GM21381 (cell line): ENCODE results near the gene BTN1A1.
"Not testable (repeated sequence)": the region's sequence is repeated elsewhere in the genome, so short reads cannot be mapped to it uniquely, and the experiment has no call there.

Experiments
- ATAC-seq: cut with Tn5 transposase; IDR thresholded peaks from one replicate; pipeline ENCODE4 v1.9.1; 2021; ENCODE audit warnings: mild to moderate bottlenecking, moderate library complexity; ENCODE audit not compliant: unreplicated experiment

The BTN1A1 gene

GRCh38 chr6:26507658-26508057 is 7.6 kb downstream of the BTN1A1 start:
- ATAC-seq, result no peak

GRCh38 chr6:26511033-26511432 is 10.9 kb downstream of the BTN1A1 start:
- ATAC-seq, result not testable (repeated sequence)

- no peak for ATAC-seq
Measured at GRCh38 chr6:26514984-26515383, 14.9 kb downstream of the BTN1A1 start.

GRCh38 chr6:26516481-26517427 is 16.7 kb downstream of the BTN1A1 start:
- ATAC-seq, result no peak

- no peak for ATAC-seq
Measured at GRCh38 chr6:26519359-26519758, 19.3 kb downstream of the BTN1A1 start.

GRCh38 chr6:26520237-26520849 is 20.2 kb downstream of the BTN1A1 start:
- ATAC-seq, result peak; percentile 31

- ATAC-seq, result peak; percentile 51
Measured at GRCh38 chr6:26520850-26521599, 20.9 kb downstream of the BTN1A1 start.

GRCh38 chr6:26521600-26522391 is 21.7 kb downstream of the BTN1A1 start:
- ATAC-seq, result peak; percentile 77

- ATAC-seq, result not testable (repeated sequence)
Measured at GRCh38 chr6:26522486-26523228, 22.6 kb downstream of the BTN1A1 start.

- not testable (repeated sequence) for ATAC-seq
Measured at GRCh38 chr6:26524314-26524713, 24.2 kb downstream of the BTN1A1 start.

- no peak for ATAC-seq
Measured at GRCh38 chr6:26524722-26525370, 24.7 kb downstream of the BTN1A1 start.

GRCh38 chr6:26525838-26526237 is 25.7 kb downstream of the BTN1A1 start:
- no peak for ATAC-seq

- no peak for ATAC-seq
Measured at GRCh38 chr6:26526928-26527327, 26.8 kb downstream of the BTN1A1 start.

GRCh38 chr6:26530203-26530602 is 30.1 kb downstream of the BTN1A1 start:
- ATAC-seq, result no peak

GRCh38 chr6:26531897-26532296 is 31.8 kb downstream of the BTN1A1 start:
- ATAC-seq, result no peak

- no peak for ATAC-seq
Measured at GRCh38 chr6:26532699-26533531, 32.8 kb downstream of the BTN1A1 start.

- no peak for ATAC-seq
Measured at GRCh38 chr6:26533532-26533931, 33.4 kb downstream of the BTN1A1 start.

- no peak for ATAC-seq
Measured at GRCh38 chr6:26534681-26535465, 34.8 kb downstream of the BTN1A1 start.
